CD4-positive, CD25-positive, alpha-beta regulatory T cell (primary cell): Measurements from ENCODE around the gene ASF1A. TPM values are rescaled to one million over a fixed set of nuclear protein-coding genes. Genes with fewer than 3 reads are reported as not detected.

ENCODE experiments used
- ATAC-seq, 2 donors: fragments of 150-1000 bp; cut with Tn5 transposase; one replicate each; pipeline ENCODE4 v1.10.0; 2021; ENCODE audit warnings: low read depth in 2 of 2, moderate number of reproducible peaks in 2 of 2, moderate library complexity in 1 of 2
- DNase-seq, 3 donors: peaks; one replicate each; pipeline versions ENCODE4 v3.0.0 to v3.0.0-alpha.2; 2012 to 2022; ENCODE audit warnings: mixed read lengths in 1 of 3
- H3K27ac ChIP-seq: one replicate; pipeline ENCODE4 v1.7.0; 2013; ENCODE audit warnings: mild to moderate bottlenecking, low read length; ENCODE audit not compliant: insufficient read depth, poor library complexity, severe bottlenecking
- H3K27me3 ChIP-seq: one replicate; pipeline ENCODE4 v1.7.0; 2013; ENCODE audit warnings: low read length; ENCODE audit not compliant: control insufficient read depth, insufficient read depth
- H3K36me3 ChIP-seq: one replicate; pipeline ENCODE4 v1.7.0; 2013; ENCODE audit warnings: mild to moderate bottlenecking, low read length, moderate library complexity; ENCODE audit not compliant: control insufficient read depth, insufficient read depth
- H3K4me1 ChIP-seq: 2 replicates; pipeline ENCODE4 v1.7.0; 2013; ENCODE audit warnings: mild to moderate bottlenecking, low read length; ENCODE audit not compliant: insufficient read depth, control insufficient read depth, poor library complexity, severe bottlenecking
- H3K4me3 ChIP-seq: one replicate; pipeline ENCODE4 v1.7.0; 2013; ENCODE audit warnings: low read depth, mild to moderate bottlenecking, low read length, moderate library complexity
- H3K9me3 ChIP-seq, 2 experiments: 1 replicate in 1 of 2; 2 replicates in 1 of 2; pipeline ENCODE4 v1.7.0; 2013; ENCODE audit warnings: low read length in 2 of 2, mild to moderate bottlenecking in 1 of 2, moderate library complexity in 1 of 2; ENCODE audit not compliant: control insufficient read depth in 2 of 2
- H3K27ac Mint-ChIP-seq, 3 donors: one replicate each; pipeline ENCODE4 v1.8.0; 2020 to 2022; ENCODE audit warnings: mild to moderate bottlenecking in 3 of 3, mixed read lengths in 3 of 3, moderate library complexity in 2 of 3
- H3K27me3 Mint-ChIP-seq: one replicate; pipeline ENCODE4 v1.8.0; 2022; ENCODE audit warnings: mild to moderate bottlenecking, mixed read lengths
- H3K36me3 Mint-ChIP-seq: one replicate; pipeline ENCODE4 v1.8.0; 2020; ENCODE audit warnings: mixed read lengths
- H3K4me1 Mint-ChIP-seq, 4 donors: one replicate each; pipeline ENCODE4 v1.8.0; 2020 to 2022; ENCODE audit warnings: mixed read lengths in 4 of 4, mild to moderate bottlenecking in 1 of 4
- H3K4me3 Mint-ChIP-seq, 4 donors: one replicate each; pipeline ENCODE4 v1.8.0; 2020 to 2022; ENCODE audit warnings: mild to moderate bottlenecking in 4 of 4, mixed read lengths in 4 of 4, moderate library complexity in 3 of 4
- H3K9me3 Mint-ChIP-seq, 7 donors: one replicate each; pipeline ENCODE4 v1.8.0; 2020 to 2022; ENCODE audit warnings: mixed read lengths in 7 of 7, mild to moderate bottlenecking in 3 of 7, moderate library complexity in 2 of 7
- polyA plus RNA-seq, 4 donors: library from polyadenylated mRNA; unstranded; fragments of 300-500 nt; fragmentation: Illumina TruSeq; gene quantifications; one replicate each; pipeline ENCODE4 v1.2.3, GENCODE V29; 2021
- total RNA-seq: library from RNA; stranded (reverse); gene quantifications from one replicate; pipeline ENCODE4 v1.2.3, GENCODE V29; 2022

ASF1A gene
- total and polyA plus RNA-seq, 5 donors from 2014 or later = 30.2 to 81.8 (median 71.7) TPM

GRCh38 chr6:118881440-118882313 lies 12.3 kb upstream of the ASF1A start:
- H3K4me3 Mint-ChIP-seq = peak overlapping the region in 3 of 4 donors; percentile 29 to 64 (median 56)
- Histone ChIP-seq H3K4me3 (peak overlapping the region; percentile 26), H3K9me3 (no peaks in the 10 kb centered on the region), H3K36me3 (peaks cover 2% of the 10 kb centered on the region), H3K4me1 (peaks cover 47% of the 10 kb centered on the region), H3K27me3 (no peaks in the 10 kb centered on the region), H3K27ac (no peak overlapping the region)
- H3K36me3 Mint-ChIP-seq = peaks cover 8% of the 10 kb centered on the region
- ATAC-seq (no peak), DNase-seq (no peak)
- H3K9me3 Mint-ChIP-seq = peaks cover 0 to 4% (median 0%) of the 10 kb centered on the region in 7 donors
- H3K27ac Mint-ChIP-seq = peak overlapping the region; percentile 12 to 88 (median 26)
- H3K4me1 Mint-ChIP-seq = peaks cover 61 to 84% (median 72%) of the 10 kb centered on the region in 4 donors
- no peaks in the 10 kb centered on the region for H3K27me3 Mint-ChIP-seq

- ATAC-seq = no peak
Observed at GRCh38 chr6:118882314-118882905, 11.5 kb upstream of the ASF1A start.

GRCh38 chr6:118886641-118887040 lies 7.3 kb upstream of the ASF1A start:
- no peak for ATAC-seq

More at GRCh38 chr6:118882314-118882905, 11.5 kb upstream of the ASF1A start:
- Mint-ChIP-seq H3K4me1 (peaks cover 65 to 83% (median 76%) of the 10 kb centered on the region in 4 donors), H3K4me3 (peak overlapping the region in 3 of 4 donors; percentile 18 to 67 (median 20)), H3K36me3 (peaks cover 1% of the 10 kb centered on the region), H3K27me3 (no peaks in the 10 kb centered on the region), H3K9me3 (peaks cover 0 to 4% (median 0%) of the 10 kb centered on the region in 7 donors), H3K27ac (peak overlapping the region; percentile 28 to 88 (median 57))
- Histone ChIP-seq H3K27me3 (no peaks in the 10 kb centered on the region), H3K27ac (no peak overlapping the region), H3K4me1 (peaks cover 54% of the 10 kb centered on the region), H3K9me3 (no peaks in the 10 kb centered on the region), H3K4me3 (peak overlapping the region; percentile 26), H3K36me3 (peaks cover 1% of the 10 kb centered on the region)
- no peak for DNase-seq

GRCh38 chr6:118889163-118889562 lies 4.8 kb upstream of the ASF1A start:
- Histone ChIP-seq H3K27ac (peak overlapping the region; percentile 91), H3K4me3 (peak overlapping the region; percentile 94), H3K9me3 (no peaks in the 10 kb centered on the region), H3K27me3 (no peaks in the 10 kb centered on the region), H3K36me3 (no peaks in the 10 kb centered on the region), H3K4me1 (peaks cover 81% of the 10 kb centered on the region)
- peaks cover 5% of the 10 kb centered on the region for H3K36me3 Mint-ChIP-seq
- H3K27ac Mint-ChIP-seq = peak overlapping the region; percentile 88 to 100 (median 89)
- DNase-seq (peak in 1 of 3 donors; percentile 17), ATAC-seq (no peak)
- H3K27me3 Mint-ChIP-seq = peaks cover 10% of the 10 kb centered on the region
- H3K4me3 Mint-ChIP-seq = peak overlapping the region; percentile 42 to 64 (median 58)
- H3K4me1 Mint-ChIP-seq = peaks cover 53 to 86% (median 76%) of the 10 kb centered on the region in 4 donors
- peaks cover 0 to 2% (median 0%) of the 10 kb centered on the region in 7 donors for H3K9me3 Mint-ChIP-seq

More at GRCh38 chr6:118886641-118887040, 7.3 kb upstream of the ASF1A start:
- H3K27me3 Mint-ChIP-seq = no peaks in the 10 kb centered on the region
- Histone ChIP-seq H3K4me3 (peak overlapping the region; percentile 49), H3K27ac (peak overlapping the region; percentile 35), H3K9me3 (no peaks in the 10 kb centered on the region), H3K36me3 (no peaks in the 10 kb centered on the region), H3K4me1 (peaks cover 80% of the 10 kb centered on the region), H3K27me3 (no peaks in the 10 kb centered on the region)
- H3K4me3 Mint-ChIP-seq = peak overlapping the region in 3 of 4 donors; percentile 49 to 73 (median 58)
- no peaks in the 10 kb centered on the region for H3K9me3 Mint-ChIP-seq
- no peak for DNase-seq
- peaks cover 65 to 88% (median 80%) of the 10 kb centered on the region in 4 donors for H3K4me1 Mint-ChIP-seq
- H3K27ac Mint-ChIP-seq = peak overlapping the region; percentile 34 to 88 (median 73)
- H3K36me3 Mint-ChIP-seq = peaks cover 5% of the 10 kb centered on the region

- ATAC-seq (no peak), DNase-seq (peak in 2 of 3 donors; percentile 20 to 27)
- Mint-ChIP-seq H3K27ac (peak overlapping the region; percentile 98 to 100 (median 98)), H3K36me3 (peaks cover 5% of the 10 kb centered on the region), H3K27me3 (peaks cover 12% of the 10 kb centered on the region), H3K9me3 (peaks cover 0 to 2% (median 0%) of the 10 kb centered on the region in 7 donors), H3K4me3 (peak overlapping the region; percentile 92 to 100 (median 98)), H3K4me1 (peaks cover 42 to 78% (median 69%) of the 10 kb centered on the region in 4 donors)
- H3K9me3 ChIP-seq = no peaks in the 10 kb centered on the region
- H3K27me3 ChIP-seq = no peaks in the 10 kb centered on the region
- H3K36me3 ChIP-seq = no peaks in the 10 kb centered on the region
- H3K4me1 ChIP-seq = peaks cover 78% of the 10 kb centered on the region
- H3K27ac ChIP-seq = peak overlapping the region; percentile 91
- peak overlapping the region; percentile 94 for H3K4me3 ChIP-seq
Observed at GRCh38 chr6:118890997-118891790, 2.8 kb upstream of the ASF1A start.

GRCh38 chr6:118892355-118892991 lies 1.5 kb upstream of the ASF1A start:
- Mint-ChIP-seq H3K4me3 (peak overlapping the region; percentile 92 to 100 (median 98)), H3K9me3 (peaks cover 0 to 2% (median 0%) of the 10 kb centered on the region in 7 donors), H3K36me3 (peaks cover 4% of the 10 kb centered on the region), H3K4me1 (peaks cover 31 to 74% (median 60%) of the 10 kb centered on the region in 4 donors), H3K27ac (peak overlapping the region; percentile 98 to 100 (median 98)), H3K27me3 (peaks cover 12% of the 10 kb centered on the region)
- Histone ChIP-seq H3K27me3 (no peaks in the 10 kb centered on the region), H3K4me3 (peak overlapping the region; percentile 94), H3K27ac (peak overlapping the region; percentile 91), H3K9me3 (no peaks in the 10 kb centered on the region), H3K36me3 (no peaks in the 10 kb centered on the region), H3K4me1 (peaks cover 78% of the 10 kb centered on the region)
- ATAC-seq = no peak
- DNase-seq = peak in 2 of 3 donors; percentile 26 to 63
